NB4 (cell line): Measurements from ENCODE around the gene IFT25.

ENCODE experiments used
- CTCF ChIP-seq: IDR thresholded peaks from one replicate; pipeline ENCODE4 v1.5.1; 2012; ENCODE audit warnings: low read depth, low read length
- MAX ChIP-seq: IDR thresholded peaks from 2 replicates; pipeline ENCODE4 v1.6.1; 2011; ENCODE audit warnings: low read depth, low read length
- MYC ChIP-seq: IDR thresholded peaks from 2 replicates; pipeline ENCODE4 v1.6.1; 2011; ENCODE audit warnings: low read depth, low read length
- POLR2A ChIP-seq: IDR thresholded peaks from 2 replicates; pipeline ENCODE4 v1.6.1; 2011; ENCODE audit warnings: mild to moderate bottlenecking; ENCODE audit not compliant: insufficient read length; ENCODE audit errors: extremely low read depth

GRCh38 chr1:53967409-53968124, 22.1 kb upstream of the IFT25 start:
- TF ChIP-seq CTCF (no peak), POLR2A (no peak), MAX (no peak), MYC (no peak)
